KMS-11 (cell line): ENCODE data around the gene ITGAL.

Experiments used
- H2AFZ ChIP-seq: fragments of 200-600 bp; sonication (generic); 2 replicates; pipeline ENCODE4 v1.6.1; 2016; ENCODE audit warnings: antibody characterized with exemption, mixed run types, low read depth
- H3K27ac ChIP-seq: fragments of 200-600 bp; sonication (generic); 2 replicates; pipeline ENCODE4 v1.6.1; 2016; ENCODE audit warnings: mild to moderate bottlenecking, mixed run types
- H3K27me3 ChIP-seq: fragments of 200-600 bp; sonication (generic); 2 replicates; pipeline ENCODE4 v1.6.1; 2017; ENCODE audit warnings: mild to moderate bottlenecking, low read depth, mixed run types, moderate library complexity; ENCODE audit not compliant: insufficient read depth
- H3K36me3 ChIP-seq: fragments of 200-600 bp; sonication (generic); 2 replicates; pipeline ENCODE4 v1.6.1; 2017; ENCODE audit warnings: mild to moderate bottlenecking, mixed run types; ENCODE audit not compliant: insufficient read depth
- H3K4me1 ChIP-seq: fragments of 200-600 bp; sonication (generic); 2 replicates; pipeline ENCODE4 v1.6.1; 2016; ENCODE audit warnings: mild to moderate bottlenecking, low read depth, mixed run types; ENCODE audit not compliant: poor library complexity, severe bottlenecking
- H3K4me2 ChIP-seq: fragments of 200-600 bp; sonication (generic); 2 replicates; pipeline ENCODE4 v1.7.0; 2016; ENCODE audit warnings: mild to moderate bottlenecking, mixed run types
- H3K4me3 ChIP-seq: fragments of 200-600 bp; sonication (generic); IDR thresholded peaks from 2 replicates; pipeline ENCODE4 v1.6.1; 2017; ENCODE audit warnings: low read depth, low read length, mixed read lengths; ENCODE audit not compliant: insufficient read depth
- H3K79me2 ChIP-seq: fragments of 200-600 bp; sonication (generic); 2 replicates; pipeline ENCODE4 v1.6.1; 2016; ENCODE audit warnings: low read depth, mixed run types; ENCODE audit not compliant: insufficient read depth
- H3K9ac ChIP-seq: fragments of 200-600 bp; sonication (generic); 2 replicates; pipeline ENCODE4 v1.6.1; 2016; ENCODE audit warnings: mild to moderate bottlenecking, mixed run types
- H4K20me1 ChIP-seq: fragments of 200-600 bp; sonication (generic); 2 replicates; pipeline ENCODE4 v1.6.1; 2016; ENCODE audit warnings: mild to moderate bottlenecking, mixed run types; ENCODE audit not compliant: insufficient read depth
- TF ChIP-seq, protein P1 (sequence below): fragments of 200-600 bp; sonication (generic); conservative IDR thresholded peaks from 2 replicates; pipeline ENCODE4 v1.6.1; 2017; ENCODE audit warnings: low read depth, mild to moderate bottlenecking, antibody characterized with exemption, low read length, moderate library complexity, mixed read lengths

The ITGAL gene

GRCh38 chr16:30503403-30504296, 31.1 kb downstream of the ITGAL start:
- Histone ChIP-seq H3K9ac (no peak overlapping the region), H3K27me3 (no peaks in the 10 kb centered on the region), H3K4me1 (no peaks in the 10 kb centered on the region), H3K27ac (no peak overlapping the region), H3K4me2 (no peak overlapping the region), H2AFZ (no peak overlapping the region), H3K36me3 (no peaks in the 10 kb centered on the region), H4K20me1 (no peaks in the 10 kb centered on the region), H3K79me2 (no peaks in the 10 kb centered on the region), H3K4me3 (no peak overlapping the region)
- TF ChIP-seq, protein P1, sequence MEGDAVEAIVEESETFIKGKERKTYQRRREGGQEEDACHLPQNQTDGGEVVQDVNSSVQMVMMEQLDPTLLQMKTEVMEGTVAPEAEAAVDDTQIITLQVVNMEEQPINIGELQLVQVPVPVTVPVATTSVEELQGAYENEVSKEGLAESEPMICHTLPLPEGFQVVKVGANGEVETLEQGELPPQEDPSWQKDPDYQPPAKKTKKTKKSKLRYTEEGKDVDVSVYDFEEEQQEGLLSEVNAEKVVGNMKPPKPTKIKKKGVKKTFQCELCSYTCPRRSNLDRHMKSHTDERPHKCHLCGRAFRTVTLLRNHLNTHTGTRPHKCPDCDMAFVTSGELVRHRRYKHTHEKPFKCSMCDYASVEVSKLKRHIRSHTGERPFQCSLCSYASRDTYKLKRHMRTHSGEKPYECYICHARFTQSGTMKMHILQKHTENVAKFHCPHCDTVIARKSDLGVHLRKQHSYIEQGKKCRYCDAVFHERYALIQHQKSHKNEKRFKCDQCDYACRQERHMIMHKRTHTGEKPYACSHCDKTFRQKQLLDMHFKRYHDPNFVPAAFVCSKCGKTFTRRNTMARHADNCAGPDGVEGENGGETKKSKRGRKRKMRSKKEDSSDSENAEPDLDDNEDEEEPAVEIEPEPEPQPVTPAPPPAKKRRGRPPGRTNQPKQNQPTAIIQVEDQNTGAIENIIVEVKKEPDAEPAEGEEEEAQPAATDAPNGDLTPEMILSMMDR = no peak

- H3K9ac ChIP-seq = no peak overlapping the region
- H3K4me1 ChIP-seq = no peaks in the 10 kb centered on the region
- H3K4me2 ChIP-seq = no peak overlapping the region
- H4K20me1 ChIP-seq = no peaks in the 10 kb centered on the region
- no peaks in the 10 kb centered on the region for H3K36me3 ChIP-seq
- no peaks in the 10 kb centered on the region for H3K79me2 ChIP-seq
- H2AFZ ChIP-seq = no peak overlapping the region
- no peak overlapping the region for H3K27ac ChIP-seq
- TF ChIP-seq, protein P1 = no peak
- H3K27me3 ChIP-seq = no peaks in the 10 kb centered on the region
- no peak overlapping the region for H3K4me3 ChIP-seq
These were observed 36.7 kb downstream of the ITGAL start for GRCh38 chr16:30509081-30509765.

- Histone ChIP-seq H3K4me1 (no peaks in the 10 kb centered on the region), H2AFZ (no peak overlapping the region), H3K27ac (no peak overlapping the region), H3K36me3 (no peaks in the 10 kb centered on the region), H3K27me3 (no peaks in the 10 kb centered on the region), H3K9ac (no peak overlapping the region), H3K4me3 (no peak overlapping the region), H3K4me2 (no peak overlapping the region), H3K79me2 (no peaks in the 10 kb centered on the region), H4K20me1 (no peaks in the 10 kb centered on the region)
- TF ChIP-seq, protein P1 = no peak
These were observed 37.9 kb downstream of the ITGAL start for GRCh38 chr16:30510376-30510938.

DNA sequence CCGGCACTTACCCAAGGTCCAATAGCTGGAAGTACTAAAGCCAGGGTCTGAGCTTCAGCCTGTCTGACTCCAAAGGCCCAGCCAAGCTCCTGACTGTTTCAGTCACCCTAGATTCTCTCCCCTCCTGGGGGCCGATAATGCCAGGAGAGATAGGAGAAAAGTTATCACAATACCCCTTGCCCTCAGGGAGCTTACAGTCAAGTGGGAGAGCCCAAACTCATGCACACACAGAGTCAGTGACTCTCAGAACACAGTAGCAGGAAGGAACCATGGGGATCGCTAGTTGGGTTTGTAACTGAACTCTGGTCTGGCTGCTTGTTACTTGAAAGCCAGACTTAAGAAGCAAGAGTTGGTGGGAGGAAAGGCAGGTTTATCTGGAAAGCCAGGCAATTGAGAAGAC, 39.0 kb downstream of the ITGAL start:
- Histone ChIP-seq H3K4me2 (no peak overlapping the region), H3K4me1 (no peaks in the 10 kb centered on the region), H3K27ac (no peak overlapping the region), H3K9ac (no peak overlapping the region), H3K79me2 (no peaks in the 10 kb centered on the region), H3K36me3 (no peaks in the 10 kb centered on the region), H3K27me3 (no peaks in the 10 kb centered on the region), H4K20me1 (no peaks in the 10 kb centered on the region), H2AFZ (no peak overlapping the region), H3K4me3 (no peak overlapping the region)
- TF ChIP-seq, protein P1 = no peak
